ENCODE data around the gene SF3B3. TPM values are rescaled to one million over a fixed set of nuclear protein-coding genes. Genes with fewer than 3 reads are reported as not detected.

Gene SF3B3
- total and polyA plus RNA-seq, 10 of the 15 experiments (the other 5 are each of a cell fraction or from before 2014, with no cell fraction given): 134 to 453 (median 215) TPM

- TF ChIP-seq EGR1 (IDR thresholded peaks at IDR 0.05; ENCODE audit: borderline replicate concordance in 1 of 2, low read depth in 2 of 2, low read length in 2 of 2) (no peak), ASH2L (IDR thresholded peaks at IDR 0.05; ENCODE audit: borderline replicate concordance, low read depth) (peak; percentile 29; the same call in 1 of the 2 replicates), YY1 (IDR thresholded peaks at IDR 0.05; ENCODE audit: low read depth, low read length) (peak; percentile 55; the same call in 1 of the 2 replicates), YBX1 (IDR thresholded peaks at IDR 0.05) (no peak), EED (IDR thresholded peaks at IDR 0.05; ENCODE audit: low read depth) (peak; percentile 93), RCOR1 (conservative IDR thresholded peaks at IDR 0.05; ENCODE audit: low read depth, low read length) (no peak), SIX5 (IDR thresholded peaks at IDR 0.05; ENCODE audit: low read depth, low read length, severe bottlenecking) (no peak), IKZF2 (IDR thresholded peaks at IDR 0.05) (peak; percentile 98), ZBED1 (IDR thresholded peaks at IDR 0.05; ENCODE audit: borderline replicate concordance) (peak; percentile 79; the same call in 1 of the 2 replicates), HSF1 (IDR thresholded peaks at IDR 0.05; ENCODE audit: low read depth, low read length) (no peak), TCF3 (IDR thresholded peaks at IDR 0.05; ENCODE audit: borderline replicate concordance, insufficient read depth, low read depth, low read length) (0 out of 2 replicates have a peak, but pooled peaks have one; percentile 34), NFIC (IDR thresholded peaks at IDR 0.05; ENCODE audit: low read depth, low read length) (peak; percentile 95), GATAD2B (conservative IDR thresholded peaks at IDR 0.05; ENCODE audit: low read depth) (peak; percentile 82), E2F4 (IDR thresholded peaks at IDR 0.05; ENCODE audit: low read depth, low read length) (no peak), ZNF384 (IDR thresholded peaks at IDR 0.05; ENCODE audit: borderline replicate concordance, low read depth, low read length) (no peak), SMAD5 (IDR thresholded peaks at IDR 0.05; ENCODE audit: low read depth) (no peak), PAX8 (IDR thresholded peaks at IDR 0.05) (no peak), SMC3 (IDR thresholded peaks at IDR 0.05; ENCODE audit: borderline replicate concordance, low read length) (peak; percentile 27; the same call in 1 of the 2 replicates), HDGF (IDR thresholded peaks at IDR 0.05) (peak; percentile 83), MTA3 (IDR thresholded peaks at IDR 0.05; ENCODE audit: borderline replicate concordance, low read length) (peak; percentile 27; the same call in 1 of the 2 replicates), REST (IDR thresholded peaks at IDR 0.05; ENCODE audit: low read depth, low read length) (no peak), CBFB (IDR thresholded peaks at IDR 0.05; ENCODE audit: low read depth) (peak; percentile 57; the same call in 1 of the 2 replicates), IRF4 (IDR thresholded peaks at IDR 0.05; ENCODE audit: low read depth, low read length) (peak; percentile 94)
Measured at GRCh38 chr16:70476272-70477020, 47.2 kb upstream of the SF3B3 start (continued).

Measured in GM12878 (cell line).